Hepatocyte (in vitro differentiated cells): ENCODE data around the gene CPZ. TPM values are rescaled to one million over a fixed set of nuclear protein-coding genes. Genes with fewer than 3 reads are reported as not detected.

Experiments used
- DNase-seq: peaks from one replicate; pipeline ENCODE4 v3.0.0-alpha.2; 2016; ENCODE audit warnings: low spot score
- H2AFZ ChIP-seq: fragments of 200-600 bp; sonication (generic); 2 replicates; pipeline ENCODE4 v1.6.0; 2016; ENCODE audit warnings: antibody characterized with exemption, mild to moderate bottlenecking
- H3K27ac ChIP-seq: fragments of 200-600 bp; sonication (generic); 2 replicates; pipeline ENCODE4 v1.5.1; 2016; ENCODE audit warnings: mild to moderate bottlenecking
- H3K27me3 ChIP-seq: fragments of 200-600 bp; sonication (generic); 2 replicates; pipeline ENCODE4 v1.6.1; 2016
- H3K36me3 ChIP-seq: fragments of 200-600 bp; sonication (generic); replicated peaks from 2 replicates; pipeline ENCODE4 v1.5.1; 2016; ENCODE audit warnings: low read depth; ENCODE audit not compliant: insufficient read depth
- H3K4me1 ChIP-seq: fragments of 200-600 bp; sonication (generic); 2 replicates; pipeline ENCODE4 v1.5.1; 2016; ENCODE audit warnings: mild to moderate bottlenecking, moderate library complexity; ENCODE audit not compliant: insufficient read depth
- H3K4me2 ChIP-seq: fragments of 200-600 bp; sonication (generic); 2 replicates; pipeline ENCODE4 v1.6.0; 2016
- H3K4me3 ChIP-seq: fragments of 200-600 bp; sonication (generic); 2 replicates; pipeline ENCODE4 v1.5.1; 2016; ENCODE audit warnings: mild to moderate bottlenecking
- H3K79me2 ChIP-seq: fragments of 200-600 bp; sonication (generic); 2 replicates; pipeline ENCODE4 v1.6.0; 2017; ENCODE audit warnings: mild to moderate bottlenecking
- H3K9me2 ChIP-seq: fragments of 200-600 bp; sonication (generic); replicated peaks from 2 replicates; pipeline ENCODE4 v1.6.0; 2017; ENCODE audit warnings: mild to moderate bottlenecking; ENCODE audit not compliant: insufficient read depth
- H3K9me3 ChIP-seq: fragments of 200-600 bp; sonication (generic); 2 replicates; pipeline ENCODE4 v1.5.1; 2016; ENCODE audit warnings: low read depth, mild to moderate bottlenecking
- H4K20me1 ChIP-seq: fragments of 200-600 bp; sonication (generic); 2 replicates; pipeline ENCODE4 v1.6.0; 2016; ENCODE audit warnings: mild to moderate bottlenecking; ENCODE audit not compliant: insufficient read depth, poor library complexity, severe bottlenecking
- EZH2 ChIP-seq: fragments of 200-600 bp; sonication (generic); IDR thresholded peaks from 2 replicates; pipeline ENCODE4 v1.6.1; 2016; ENCODE audit warnings: antibody characterized with exemption, mild to moderate bottlenecking, borderline replicate concordance
- EZH2phosphoT487 ChIP-seq: fragments of 200-600 bp; sonication (generic); IDR thresholded peaks from one replicate; pipeline ENCODE4 v1.6.1; 2018; ENCODE audit warnings: antibody characterized with exemption, mild to moderate bottlenecking, low read depth, moderate library complexity; ENCODE audit not compliant: unreplicated experiment, severe bottlenecking
- WGBS: methylation state at CpG from one replicate; pipeline ENCODE4 v1.1.6; 2016; ENCODE audit warnings: low lambda C conversion rate; ENCODE audit errors: missing lambda C conversion rate; 5-methylcytosine and 5-hydroxymethylcytosine counted together
- polyA plus RNA-seq: library from polyadenylated mRNA; unstranded; fragments of >200 nt; fragmentation: Nextera tagmentation; extraction: Ambion mirVana; gene quantifications from 2 replicates; pipeline ENCODE4 v1.2.1, GENCODE V29; 2016
- total RNA-seq: library from RNA; depleted of rRNA; stranded (reverse); fragments of >200 nt; gene quantifications from 2 replicates; pipeline ENCODE4 v1.2.3, GENCODE V29; 2014
- TF ChIP-seq, protein P1 (sequence below): fragments of 200-600 bp; sonication (generic); IDR thresholded peaks from 2 replicates; pipeline ENCODE4 v1.5.1; 2016; ENCODE audit warnings: antibody characterized with exemption, mild to moderate bottlenecking; ENCODE audit not compliant: poor library complexity

Gene CPZ
- total and polyA plus RNA-seq, 2 experiments from 2014 or later = 34.8 to 113 TPM

DNA sequence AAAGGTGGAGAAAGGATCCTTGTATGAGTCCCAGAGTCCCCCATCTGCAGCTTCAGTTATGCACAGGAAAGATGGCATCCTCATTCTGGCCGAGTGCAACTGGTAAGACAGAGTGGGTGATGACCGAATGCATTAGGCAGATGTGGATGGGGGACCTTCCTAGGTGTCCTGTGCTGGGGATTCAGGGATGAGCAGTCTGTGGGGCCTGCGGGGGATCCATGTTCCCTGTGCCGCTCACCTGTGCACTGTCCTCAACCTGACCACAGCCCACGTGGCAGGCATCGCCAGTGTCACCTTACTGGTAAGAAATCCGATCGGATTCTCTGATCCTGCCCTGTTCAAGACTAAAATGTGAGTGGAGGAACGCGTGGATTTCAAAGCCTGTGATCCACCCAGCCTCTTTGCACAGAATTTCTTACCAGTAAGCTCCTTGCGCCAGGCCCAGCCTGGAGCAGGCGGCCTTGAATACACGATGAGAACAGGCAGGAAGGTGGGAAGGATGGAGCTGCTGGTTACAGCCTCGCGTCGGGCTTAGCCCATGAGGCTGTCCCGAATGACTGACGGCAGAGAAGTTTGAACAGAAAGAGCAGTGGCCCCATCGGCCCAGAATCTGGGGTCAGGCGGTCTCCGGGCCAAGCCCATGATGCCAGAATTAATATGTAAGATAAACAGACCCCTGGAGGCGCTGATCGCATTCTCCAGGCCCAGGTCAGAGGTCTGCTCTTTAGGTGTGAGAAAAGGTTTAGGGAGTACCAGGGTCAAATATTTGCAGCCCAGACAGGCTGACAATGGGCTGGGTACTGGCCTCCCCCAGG lies 56.5 kb downstream of the CPZ start:
- Histone ChIP-seq H3K9me2 (no peaks in the 10 kb centered on the region), H4K20me1 (no peaks in the 10 kb centered on the region), H3K79me2 (no peaks in the 10 kb centered on the region), H3K4me3 (no peak overlapping the region), H3K4me2 (no peak overlapping the region), H3K27me3 (no peaks in the 10 kb centered on the region), H2AFZ (no peak overlapping the region), H3K27ac (no peak overlapping the region), H3K36me3 (no peaks in the 10 kb centered on the region), H3K4me1 (no peaks in the 10 kb centered on the region), H3K9me3 (no peaks in the 10 kb centered on the region)
- 76% methylated on average over 23 of the region's 23 CpGs for WGBS
- DNase-seq = no peak
- TF ChIP-seq EZH2 (no peak), EZH2phosphoT487 (no peak)
- TF ChIP-seq, protein P1, sequence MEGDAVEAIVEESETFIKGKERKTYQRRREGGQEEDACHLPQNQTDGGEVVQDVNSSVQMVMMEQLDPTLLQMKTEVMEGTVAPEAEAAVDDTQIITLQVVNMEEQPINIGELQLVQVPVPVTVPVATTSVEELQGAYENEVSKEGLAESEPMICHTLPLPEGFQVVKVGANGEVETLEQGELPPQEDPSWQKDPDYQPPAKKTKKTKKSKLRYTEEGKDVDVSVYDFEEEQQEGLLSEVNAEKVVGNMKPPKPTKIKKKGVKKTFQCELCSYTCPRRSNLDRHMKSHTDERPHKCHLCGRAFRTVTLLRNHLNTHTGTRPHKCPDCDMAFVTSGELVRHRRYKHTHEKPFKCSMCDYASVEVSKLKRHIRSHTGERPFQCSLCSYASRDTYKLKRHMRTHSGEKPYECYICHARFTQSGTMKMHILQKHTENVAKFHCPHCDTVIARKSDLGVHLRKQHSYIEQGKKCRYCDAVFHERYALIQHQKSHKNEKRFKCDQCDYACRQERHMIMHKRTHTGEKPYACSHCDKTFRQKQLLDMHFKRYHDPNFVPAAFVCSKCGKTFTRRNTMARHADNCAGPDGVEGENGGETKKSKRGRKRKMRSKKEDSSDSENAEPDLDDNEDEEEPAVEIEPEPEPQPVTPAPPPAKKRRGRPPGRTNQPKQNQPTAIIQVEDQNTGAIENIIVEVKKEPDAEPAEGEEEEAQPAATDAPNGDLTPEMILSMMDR = no peak

DNA sequence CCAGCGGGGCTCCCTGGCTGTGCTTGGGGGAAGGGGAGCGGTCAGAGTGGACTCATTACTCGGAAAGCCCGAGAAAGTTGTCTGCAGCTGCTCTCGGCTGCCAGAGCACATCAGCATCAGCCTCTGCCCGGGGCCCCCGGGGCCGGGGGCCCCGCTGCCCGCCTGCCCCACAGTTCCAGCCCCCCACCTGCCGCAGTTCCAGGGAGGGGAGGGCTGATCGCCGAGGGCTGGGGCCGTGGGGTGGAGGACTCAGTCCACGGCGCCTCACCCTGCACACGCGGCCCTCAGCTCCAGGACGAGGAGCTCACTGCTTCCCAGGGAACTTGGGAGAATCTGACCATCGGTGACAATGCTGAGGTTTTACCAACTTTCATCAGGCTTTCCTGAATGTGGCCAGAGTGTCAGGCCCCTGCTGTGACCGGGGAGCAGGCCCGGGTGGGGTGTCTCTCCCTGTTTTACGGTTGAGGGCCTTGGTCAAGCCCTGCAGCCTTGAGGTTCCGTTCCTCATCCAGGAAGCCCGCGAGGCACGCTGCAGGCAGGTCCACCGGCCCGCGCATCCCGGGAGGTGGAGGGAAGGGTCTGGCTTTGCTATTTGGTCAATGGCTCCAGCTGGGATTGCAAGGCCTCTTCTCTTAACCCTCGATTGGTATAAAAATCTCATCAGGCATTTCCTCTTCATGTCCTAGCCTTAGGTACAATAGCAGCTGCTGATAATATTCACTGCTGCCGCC lies 57.2 kb downstream of the CPZ start:
- no peaks in the 10 kb centered on the region for H4K20me1 ChIP-seq
- H3K9me2 ChIP-seq = no peaks in the 10 kb centered on the region
- no peak overlapping the region for H2AFZ ChIP-seq
- H3K4me2 ChIP-seq = no peak overlapping the region
- H3K4me1 ChIP-seq = no peaks in the 10 kb centered on the region
- H3K27me3 ChIP-seq = no peaks in the 10 kb centered on the region
- H3K4me3 ChIP-seq = no peak overlapping the region
- WGBS = 68% methylated on average over 26 of the region's 33 CpGs
- TF ChIP-seq, protein P1 = no peak
- TF ChIP-seq EZH2 (no peak), EZH2phosphoT487 (no peak)
- H3K9me3 ChIP-seq = no peaks in the 10 kb centered on the region
- H3K79me2 ChIP-seq = no peaks in the 10 kb centered on the region
- DNase-seq = no peak
- no peaks in the 10 kb centered on the region for H3K36me3 ChIP-seq
- no peak overlapping the region for H3K27ac ChIP-seq

DNA sequence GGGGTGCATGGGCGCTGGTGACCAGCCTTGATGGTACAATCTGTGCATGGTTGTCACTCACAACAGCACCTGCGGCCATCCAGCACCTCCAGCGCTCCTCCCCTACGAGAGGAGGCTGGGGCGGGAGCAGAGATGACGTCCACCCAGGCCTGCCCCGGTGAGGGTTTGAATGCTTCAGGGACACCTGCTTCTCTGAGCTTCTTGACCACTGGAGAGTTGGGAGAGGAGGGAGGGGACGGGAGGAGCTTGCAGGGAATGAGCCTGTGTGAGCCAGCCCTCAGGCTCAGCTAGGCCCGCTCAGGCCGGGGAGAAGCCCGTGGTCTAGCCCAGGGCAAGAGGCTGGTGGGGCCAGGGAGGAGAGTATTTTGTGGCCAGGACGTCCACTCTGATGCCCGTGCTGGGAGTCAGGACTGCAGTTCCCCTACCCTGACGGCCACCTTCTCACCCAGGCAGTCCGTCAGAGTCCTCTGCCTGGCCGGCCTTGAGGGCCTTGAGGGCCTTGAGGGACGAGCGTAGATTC lies 59.2 kb downstream of the CPZ start:
- 91% methylated on average over 17 of the region's 18 CpGs for WGBS
- no peak overlapping the region for H3K27ac ChIP-seq
- no peaks in the 10 kb centered on the region for H3K36me3 ChIP-seq
- no peaks in the 10 kb centered on the region for H3K4me1 ChIP-seq
- no peaks in the 10 kb centered on the region for H3K9me2 ChIP-seq
- no peaks in the 10 kb centered on the region for H4K20me1 ChIP-seq
- no peak overlapping the region for H2AFZ ChIP-seq
- TF ChIP-seq, protein P1 = no peak
- TF ChIP-seq EZH2 = no peak
- no peak for TF ChIP-seq EZH2phosphoT487
- no peak overlapping the region for H3K4me3 ChIP-seq
- DNase-seq = no peak
- no peak overlapping the region for H3K4me2 ChIP-seq
- no peaks in the 10 kb centered on the region for H3K27me3 ChIP-seq
- H3K79me2 ChIP-seq = no peaks in the 10 kb centered on the region
- H3K9me3 ChIP-seq = no peaks in the 10 kb centered on the region
